Esophagus squamous epithelium (tissue), 4 donors: Measurements from ENCODE around the gene KAT6B.

ENCODE experiments used
- CTCF ChIP-seq, 6 experiments: fragments of 450-650 bp in 4 of 6; fragments of 200-600 bp in 2 of 6; sonication (generic) in 2 of 6; IDR thresholded peaks; one replicate each; pipeline ENCODE4 v1.5.1; 2016 to 2019; ENCODE audit warnings: antibody characterized with exemption in 6 of 6, mild to moderate bottlenecking in 4 of 6, moderate library complexity in 4 of 6
- POLR2A ChIP-seq, 4 donors: fragments of 450-650 bp; IDR thresholded peaks; one replicate each; pipeline ENCODE4 v1.6.1; 2017; ENCODE audit warnings: antibody characterized with exemption in 4 of 4, mild to moderate bottlenecking in 4 of 4, moderate library complexity in 3 of 4

GRCh38 chr10:74882831-74883230 lies 56.4 kb downstream of the KAT6B start:
- no peak for TF ChIP-seq POLR2A (IDR thresholded peaks at IDR 0.05)
- TF ChIP-seq CTCF (IDR thresholded peaks at IDR 0.05) = no peak
